SJSA1 (cell line): ENCODE results near the gene PNCK. TPM values are rescaled to one million over a fixed set of nuclear protein-coding genes. Genes with fewer than 3 reads are reported as not detected.

Experiments used
- DNase-seq, 2 experiments: peaks; one replicate each; pipeline ENCODE4 v3.0.0-alpha.2; 2015 to 2020; ENCODE audit warnings: low spot score in 2 of 2, low read depth in 1 of 2
- H3K27ac ChIP-seq: fragments of 250-450 bp; sonication (Bioruptor Pico); 2 replicates; pipeline ENCODE4 v1.5.1; 2020; ENCODE audit warnings: mild to moderate bottlenecking, moderate library complexity
- H3K27me3 ChIP-seq: fragments of 250-450 bp; sonication (Bioruptor Pico); replicated peaks from 2 replicates; pipeline ENCODE4 v1.5.1; 2020; ENCODE audit warnings: mild to moderate bottlenecking, moderate library complexity
- H3K36me3 ChIP-seq: fragments of 250-450 bp; sonication (Bioruptor Pico); 2 replicates; pipeline ENCODE4 v1.5.1; 2020; ENCODE audit warnings: mild to moderate bottlenecking
- H3K4me1 ChIP-seq: fragments of 250-450 bp; sonication (Bioruptor Pico); replicated peaks from 2 replicates; pipeline ENCODE4 v1.6.1; 2021; ENCODE audit warnings: mild to moderate bottlenecking
- H3K4me3 ChIP-seq: fragments of 250-450 bp; sonication (Bioruptor Pico); 2 replicates; pipeline ENCODE4 v1.5.1; 2020; ENCODE audit warnings: mild to moderate bottlenecking
- H3K9me3 ChIP-seq: fragments of 250-450 bp; sonication (Bioruptor Pico); replicated peaks from 2 replicates; pipeline ENCODE4 v1.5.1; 2020; ENCODE audit warnings: mild to moderate bottlenecking
- total RNA-seq: library from RNA; depleted of rRNA; stranded (reverse); fragments of >200 nt; shearing (Covaris generic); gene quantifications from 2 replicates; pipeline ENCODE4 v1.2.3, GENCODE V29; 2014

PNCK gene
- total RNA-seq, 1 experiment from 2014 or later: not detected

DNA sequence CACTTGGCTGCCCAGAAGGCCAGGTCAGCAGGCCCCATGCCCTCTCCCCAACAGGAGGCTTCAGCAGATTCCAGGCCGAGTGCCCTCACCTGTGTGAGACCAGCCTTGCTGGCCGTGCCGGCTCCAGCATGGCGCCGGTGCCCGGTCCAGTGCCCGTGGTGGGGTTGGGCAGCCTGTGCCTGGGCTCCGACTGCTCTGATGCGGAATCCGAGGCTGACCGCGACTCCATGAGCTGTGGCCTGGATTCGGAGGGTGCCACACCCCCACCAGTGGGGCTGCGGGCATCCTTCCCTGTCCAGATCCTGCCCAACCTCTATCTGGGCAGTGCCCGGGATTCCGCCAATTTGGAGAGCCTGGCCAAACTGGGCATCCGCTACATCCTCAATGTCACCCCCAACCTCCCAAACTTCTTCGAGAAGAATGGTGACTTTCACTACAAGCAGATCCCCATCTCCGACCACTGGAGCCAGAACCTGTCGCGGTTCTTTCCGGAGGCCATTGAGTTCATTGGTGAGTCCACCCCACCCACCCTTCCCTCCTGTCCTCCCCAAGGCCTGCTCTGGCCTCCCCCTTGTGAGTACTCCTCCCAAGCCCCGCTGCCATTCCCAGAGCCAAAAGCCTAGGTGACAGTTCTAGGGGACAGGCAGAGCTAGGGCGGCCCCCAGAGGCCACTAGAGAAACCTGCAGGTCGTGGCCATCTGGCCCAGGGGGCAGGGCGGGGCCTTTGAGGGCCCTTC is 24.3 kb downstream of the PNCK start:
- Histone ChIP-seq H3K36me3 (no peaks in the 10 kb centered on the region), H3K4me3 (no peak overlapping the region), H3K27ac (no peak overlapping the region), H3K27me3 (peaks cover 11% of the 10 kb centered on the region), H3K4me1 (no peaks in the 10 kb centered on the region), H3K9me3 (no peaks in the 10 kb centered on the region)
- peak in 1 of 2 experiments; percentile 35 for DNase-seq

DNA sequence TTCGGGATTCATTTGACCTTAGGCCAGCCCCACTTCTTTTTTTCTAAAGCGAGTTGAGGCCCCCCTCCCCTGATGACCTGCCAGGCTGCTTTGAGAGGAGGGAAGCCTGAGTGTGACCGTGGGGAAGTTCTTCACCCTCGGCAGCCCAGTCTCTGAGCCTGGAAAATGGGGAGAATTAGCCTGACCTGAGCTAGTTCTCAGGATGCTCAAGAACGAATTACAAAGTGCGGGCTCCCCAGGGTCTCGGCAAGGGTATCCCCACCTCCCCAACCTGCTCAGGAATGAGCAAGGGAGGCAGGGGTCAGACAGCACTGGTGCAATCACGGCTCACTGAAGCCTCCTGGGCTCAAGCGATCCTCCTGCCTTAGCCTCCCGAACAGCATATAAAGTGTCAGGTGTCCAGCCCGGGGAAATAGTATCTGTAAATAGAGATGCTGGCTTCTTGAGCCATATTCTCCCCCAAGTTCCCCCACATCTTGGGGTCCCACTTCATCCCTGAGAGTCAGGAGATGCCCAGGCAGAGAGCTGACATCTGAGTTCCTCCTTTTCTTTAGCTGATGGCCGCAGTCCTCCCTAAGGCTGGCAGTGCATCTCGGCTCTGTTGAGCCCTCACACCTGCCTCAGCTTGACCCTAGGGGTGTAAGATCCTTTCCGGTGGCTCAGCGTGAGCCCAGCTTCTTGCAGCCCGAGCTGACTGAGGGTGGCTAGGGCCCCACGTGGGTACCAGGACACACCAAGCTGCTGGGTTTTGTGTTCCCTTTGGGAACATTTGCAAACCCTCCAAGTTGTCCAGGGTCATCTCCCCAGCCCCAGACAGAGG is 25.0 kb downstream of the PNCK start:
- H3K4me1 ChIP-seq: no peaks in the 10 kb centered on the region; the same call in 1 of the 2 replicates
- peaks cover 14% of the 10 kb centered on the region for H3K27me3 ChIP-seq
- no peaks in the 10 kb centered on the region for H3K9me3 ChIP-seq
- peak in 1 of 2 experiments; percentile 11 for DNase-seq
- H3K4me3 ChIP-seq: no peak overlapping the region
- H3K36me3 ChIP-seq: no peaks in the 10 kb centered on the region
- no peak overlapping the region for H3K27ac ChIP-seq

DNA sequence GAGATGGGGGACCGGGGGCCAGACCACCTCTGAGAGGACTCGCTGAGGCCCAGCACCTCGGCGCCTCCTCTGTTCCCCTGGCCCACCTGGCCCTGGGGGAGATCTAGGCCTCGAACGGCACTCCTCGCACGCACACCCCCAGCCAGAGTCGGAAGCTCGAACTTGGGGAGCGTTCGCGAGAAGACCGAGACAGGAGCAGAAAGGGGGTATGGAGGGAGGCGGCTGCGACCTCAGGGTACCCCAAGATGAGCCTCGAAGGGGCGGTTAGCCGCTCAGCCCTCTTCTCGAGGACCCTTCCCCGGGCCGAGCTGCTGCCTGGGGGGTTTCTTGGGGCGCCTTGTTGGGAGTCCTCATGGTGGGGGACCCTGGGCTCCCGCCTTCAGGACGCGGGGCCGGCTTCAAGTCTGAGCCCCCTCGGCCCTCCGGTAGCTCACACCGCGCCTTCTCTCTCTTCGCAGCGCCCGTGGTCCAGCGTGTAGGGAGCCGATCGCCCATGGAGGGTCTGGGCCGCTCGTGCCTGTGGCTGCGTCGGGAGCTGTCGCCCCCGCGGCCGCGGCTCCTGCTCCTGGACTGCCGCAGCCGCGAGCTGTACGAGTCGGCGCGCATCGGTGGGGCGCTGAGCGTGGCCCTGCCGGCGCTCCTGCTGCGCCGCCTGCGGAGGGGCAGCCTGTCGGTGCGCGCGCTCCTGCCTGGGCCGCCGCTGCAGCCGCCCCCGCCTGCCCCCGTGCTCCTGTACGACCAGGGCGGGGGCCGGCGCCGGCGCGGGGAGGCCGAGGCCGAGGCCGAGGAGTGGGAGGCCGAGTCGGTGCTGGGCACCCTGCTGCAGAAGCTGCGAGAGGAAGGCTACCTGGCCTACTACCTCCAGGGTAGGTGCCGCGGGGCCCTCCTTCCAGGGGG is 25.9 kb downstream of the PNCK start:
- no peaks in the 10 kb centered on the region for H3K36me3 ChIP-seq
- H3K4me3 ChIP-seq: no peak overlapping the region
- H3K4me1 ChIP-seq: no peaks in the 10 kb centered on the region; the same call in 1 of the 2 replicates
- H3K27me3 ChIP-seq: peaks cover 19% of the 10 kb centered on the region
- no peaks in the 10 kb centered on the region for H3K9me3 ChIP-seq
- peak in 1 of 2 experiments; percentile 18 for DNase-seq
- no peak overlapping the region for H3K27ac ChIP-seq

- Histone ChIP-seq H3K4me1 (no peaks in the 10 kb centered on the region; the same call in 1 of the 2 replicates), H3K9me3 (no peaks in the 10 kb centered on the region), H3K27ac (no peak within 1 kb of the TSS), H3K4me3 (no peak within 1 kb of the TSS), H3K36me3 (no peaks in the 10 kb centered on the region), H3K27me3 (peaks cover 19% of the 10 kb centered on the region)
- peak in 1 of 2 experiments; percentile 38 for DNase-seq
Observed at GRCh38 chrX:153646620-153647373, 26.8 kb downstream of the PNCK start, which contains the start of gene DUSP9. DUSP9 (plus strand) TSS chrX:153647203; CDS start chrX:153647954, 751 bp downstream.

- Histone ChIP-seq H3K36me3 (no peaks in the 10 kb centered on the region), H3K4me3 (no peak overlapping the region), H3K27ac (no peak overlapping the region), H3K27me3 (peaks cover 19% of the 10 kb centered on the region), H3K9me3 (no peaks in the 10 kb centered on the region), H3K4me1 (no peaks in the 10 kb centered on the region; the same call in 1 of the 2 replicates)
- DNase-seq: no peak
Observed at GRCh38 chrX:153645921-153646488, 27.6 kb downstream of the PNCK start.

DNA sequence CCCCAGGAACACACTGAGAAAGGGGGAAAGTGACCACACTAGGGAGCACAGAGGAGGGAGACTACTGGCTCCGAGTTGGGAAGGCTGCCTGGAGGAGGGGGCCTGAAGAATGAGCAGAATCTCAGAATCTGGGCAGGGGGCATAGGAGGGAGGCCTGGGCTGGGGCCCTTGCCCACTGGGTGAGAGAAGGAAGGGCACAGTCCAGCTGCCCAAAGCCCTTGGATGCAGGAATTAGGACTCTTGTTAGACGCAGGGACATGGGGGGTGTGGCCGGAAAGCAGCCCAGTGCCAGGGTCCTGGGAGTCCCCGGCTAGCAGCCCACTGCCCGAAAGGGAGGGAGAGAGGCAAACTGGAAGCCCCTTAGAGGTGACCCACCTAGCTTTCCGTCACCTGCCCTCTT is 28.5 kb downstream of the PNCK start:
- H3K36me3 ChIP-seq: no peaks in the 10 kb centered on the region
- no peak overlapping the region for H3K27ac ChIP-seq
- no peaks in the 10 kb centered on the region; the same call in 1 of the 2 replicates for H3K4me1 ChIP-seq
- H3K4me3 ChIP-seq: no peak overlapping the region
- peaks cover 19% of the 10 kb centered on the region for H3K27me3 ChIP-seq
- H3K9me3 ChIP-seq: no peaks in the 10 kb centered on the region
- no peak for DNase-seq

DNA sequence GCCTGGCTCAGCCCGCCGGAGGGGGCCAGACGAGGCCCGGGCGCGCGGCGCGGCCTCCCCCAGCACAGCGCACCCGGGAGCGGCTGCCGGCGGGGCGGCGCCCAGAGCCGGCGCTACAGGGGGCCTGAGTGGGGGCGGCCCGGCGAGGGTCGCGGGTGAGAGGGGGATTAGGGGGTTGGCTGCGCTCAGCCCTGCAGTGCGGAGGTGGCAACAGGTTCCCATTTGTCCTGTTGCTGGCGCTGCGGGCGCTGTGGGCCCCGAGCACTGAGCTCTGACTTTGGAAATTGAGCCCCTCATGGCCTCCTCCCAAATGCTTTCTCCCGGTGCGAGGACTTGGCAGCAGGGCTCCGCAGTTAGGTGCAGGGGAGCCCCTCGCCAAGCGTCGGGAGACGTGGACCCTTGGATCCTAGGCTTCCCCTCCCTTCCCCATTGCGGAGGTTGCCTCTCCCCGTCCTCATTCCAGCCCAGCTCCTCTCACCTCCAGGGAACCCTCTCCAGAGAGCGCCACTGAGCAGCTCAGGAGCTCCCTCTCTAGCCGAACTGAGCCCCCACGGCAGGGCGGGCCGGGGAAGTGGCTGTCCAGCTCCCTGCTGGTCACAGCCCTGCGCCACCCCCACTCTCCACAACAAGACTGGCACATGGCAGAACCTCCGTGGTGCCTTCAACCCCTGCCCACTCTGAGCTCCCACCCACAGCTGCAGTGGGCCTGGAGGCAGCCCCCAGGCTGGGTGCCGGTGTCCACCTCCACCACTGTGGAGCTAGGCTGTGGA is 29.1 kb downstream of the PNCK start:
- Histone ChIP-seq H3K27ac (no peak overlapping the region), H3K9me3 (no peaks in the 10 kb centered on the region), H3K36me3 (no peaks in the 10 kb centered on the region), H3K4me3 (no peak overlapping the region), H3K27me3 (peaks cover 19% of the 10 kb centered on the region), H3K4me1 (no peaks in the 10 kb centered on the region; the same call in 1 of the 2 replicates)
- DNase-seq: peak in 1 of 2 experiments; percentile 40

GRCh38 chrX:153643431-153644351 is 29.9 kb downstream of the PNCK start:
- Histone ChIP-seq H3K27ac (no peak overlapping the region), H3K4me1 (no peaks in the 10 kb centered on the region; the same call in 1 of the 2 replicates), H3K36me3 (no peaks in the 10 kb centered on the region), H3K9me3 (no peaks in the 10 kb centered on the region), H3K4me3 (no peak overlapping the region), H3K27me3 (peaks cover 19% of the 10 kb centered on the region)
- peak in 1 of 2 experiments; percentile 19 for DNase-seq

DNA sequence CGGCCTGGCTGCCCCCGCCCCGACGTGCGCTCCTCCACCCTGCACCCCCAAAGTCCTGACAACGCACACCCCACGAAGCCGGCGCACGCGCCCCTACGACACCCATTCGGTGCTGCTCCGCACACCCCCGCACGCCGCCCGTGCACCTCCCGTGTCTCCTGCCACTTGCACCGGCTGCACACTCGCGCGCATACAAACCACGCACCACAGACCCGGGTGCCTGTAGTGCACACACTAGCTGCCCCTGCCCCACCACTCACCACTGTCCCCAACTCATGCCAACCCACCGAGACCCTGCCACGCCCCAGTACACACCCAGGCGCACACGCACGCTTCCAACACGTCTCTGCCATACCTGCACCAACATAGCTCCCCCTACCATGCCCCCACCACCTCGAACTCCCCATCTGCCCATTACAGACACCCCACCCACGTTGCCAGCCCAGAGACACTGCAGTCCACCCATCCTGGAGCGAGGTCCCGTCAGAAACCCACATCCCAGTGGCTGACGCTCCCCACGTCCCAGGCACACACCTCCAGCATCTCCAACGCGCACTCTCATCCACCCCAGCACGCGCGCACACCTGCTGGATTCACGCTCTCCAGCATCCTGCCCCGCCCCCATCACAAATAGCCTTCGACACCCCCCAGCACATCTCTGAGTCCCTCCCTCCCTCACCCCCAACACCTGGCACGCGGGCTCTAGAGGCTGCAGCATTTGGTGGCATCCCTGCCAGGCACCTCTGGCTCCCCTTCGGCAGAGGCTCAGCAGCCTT is 30.8 kb downstream of the PNCK start:
- no peak overlapping the region for H3K4me3 ChIP-seq
- DNase-seq: no peak

DNA sequence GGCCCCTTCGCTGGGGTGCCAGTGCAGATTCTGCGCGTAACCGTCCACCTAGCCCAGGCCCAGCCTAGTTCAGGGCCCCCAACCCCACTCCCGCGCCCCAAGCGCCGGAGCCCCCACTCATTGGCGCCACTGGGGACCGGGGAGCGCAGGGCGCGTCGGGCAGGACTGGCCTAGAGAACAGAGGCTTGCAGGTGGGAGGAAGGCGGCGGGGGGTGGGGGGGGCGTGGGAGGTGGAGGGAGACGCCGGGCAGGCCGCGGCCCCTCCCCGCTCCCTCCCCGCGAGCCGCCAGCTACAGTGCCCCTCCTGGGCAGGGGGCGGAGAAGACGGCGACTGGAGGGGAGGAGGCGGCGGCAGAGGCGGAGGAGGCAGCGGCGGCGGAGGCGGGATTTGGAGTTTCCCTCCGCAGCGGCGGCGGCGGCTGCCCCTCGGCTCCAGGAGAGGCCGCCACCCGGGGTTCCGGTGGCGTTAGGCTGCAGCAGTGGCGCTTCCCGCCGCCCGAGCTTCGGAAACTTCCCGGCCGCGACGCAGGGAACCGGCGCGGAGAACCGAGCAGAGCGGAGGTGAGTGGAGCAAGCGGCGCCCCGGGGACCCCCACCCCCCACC is 31.5 kb downstream of the PNCK start:
- no peak overlapping the region for H3K4me3 ChIP-seq
- H3K4me1 ChIP-seq: no peaks in the 10 kb centered on the region; the same call in 1 of the 2 replicates
- no peak overlapping the region for H3K27ac ChIP-seq
- H3K27me3 ChIP-seq: peaks cover 19% of the 10 kb centered on the region
- DNase-seq: no peak
- no peaks in the 10 kb centered on the region for H3K36me3 ChIP-seq
- no peaks in the 10 kb centered on the region for H3K9me3 ChIP-seq

More for the DNA sequence above, 30.8 kb downstream of the PNCK start:
- H3K27ac ChIP-seq: no peak overlapping the region
- H3K9me3 ChIP-seq: no peaks in the 10 kb centered on the region
- H3K27me3 ChIP-seq: peaks cover 19% of the 10 kb centered on the region
- H3K4me1 ChIP-seq: no peaks in the 10 kb centered on the region; the same call in 1 of the 2 replicates
- no peaks in the 10 kb centered on the region for H3K36me3 ChIP-seq
